Ishikawa (cell line): ENCODE measurements around the gene SLCO4A1.

ENCODE experiments used
- EP300 ChIP-seq: IDR thresholded peaks from 2 replicates; pipeline ENCODE4 v1.6.1; 2012; ENCODE audit warnings: borderline replicate concordance
- NFIC ChIP-seq: IDR thresholded peaks from 2 replicates; pipeline ENCODE4 v1.6.1; 2012
- TAF1 ChIP-seq: IDR thresholded peaks from 2 replicates; pipeline ENCODE4 v1.6.1; 2012; ENCODE audit warnings: low read depth, mild to moderate bottlenecking
- TCF12 ChIP-seq: IDR thresholded peaks from 2 replicates; pipeline ENCODE4 v1.6.1; 2012; ENCODE audit warnings: low read depth
- TF ChIP-seq, protein P1 (sequence below): IDR thresholded peaks from 2 replicates; pipeline ENCODE4 v1.6.1; 2012; ENCODE audit warnings: low read depth, mild to moderate bottlenecking

DNA sequence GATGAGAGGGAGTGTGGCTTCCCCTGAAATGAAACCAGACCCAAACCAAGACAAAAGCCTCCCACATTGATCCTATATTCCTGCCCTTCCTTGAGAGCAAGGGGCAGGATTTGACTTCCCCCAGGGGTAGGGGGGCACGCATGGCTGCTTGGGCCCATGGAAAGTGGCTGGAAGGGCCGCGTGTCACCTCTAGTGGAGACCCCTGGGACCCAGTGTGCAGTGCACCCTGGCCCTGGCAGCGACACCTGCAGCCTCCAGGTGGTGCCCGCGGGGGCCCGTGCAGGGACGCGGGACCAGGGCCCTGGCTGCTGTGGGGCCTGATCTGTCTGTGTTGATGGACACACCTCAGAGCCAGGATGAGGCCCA lies 18.0 kb upstream of the SLCO4A1 start:
- TF ChIP-seq NFIC (no peak), TAF1 (no peak), EP300 (no peak), TCF12 (no peak)
- TF ChIP-seq, protein P1, sequence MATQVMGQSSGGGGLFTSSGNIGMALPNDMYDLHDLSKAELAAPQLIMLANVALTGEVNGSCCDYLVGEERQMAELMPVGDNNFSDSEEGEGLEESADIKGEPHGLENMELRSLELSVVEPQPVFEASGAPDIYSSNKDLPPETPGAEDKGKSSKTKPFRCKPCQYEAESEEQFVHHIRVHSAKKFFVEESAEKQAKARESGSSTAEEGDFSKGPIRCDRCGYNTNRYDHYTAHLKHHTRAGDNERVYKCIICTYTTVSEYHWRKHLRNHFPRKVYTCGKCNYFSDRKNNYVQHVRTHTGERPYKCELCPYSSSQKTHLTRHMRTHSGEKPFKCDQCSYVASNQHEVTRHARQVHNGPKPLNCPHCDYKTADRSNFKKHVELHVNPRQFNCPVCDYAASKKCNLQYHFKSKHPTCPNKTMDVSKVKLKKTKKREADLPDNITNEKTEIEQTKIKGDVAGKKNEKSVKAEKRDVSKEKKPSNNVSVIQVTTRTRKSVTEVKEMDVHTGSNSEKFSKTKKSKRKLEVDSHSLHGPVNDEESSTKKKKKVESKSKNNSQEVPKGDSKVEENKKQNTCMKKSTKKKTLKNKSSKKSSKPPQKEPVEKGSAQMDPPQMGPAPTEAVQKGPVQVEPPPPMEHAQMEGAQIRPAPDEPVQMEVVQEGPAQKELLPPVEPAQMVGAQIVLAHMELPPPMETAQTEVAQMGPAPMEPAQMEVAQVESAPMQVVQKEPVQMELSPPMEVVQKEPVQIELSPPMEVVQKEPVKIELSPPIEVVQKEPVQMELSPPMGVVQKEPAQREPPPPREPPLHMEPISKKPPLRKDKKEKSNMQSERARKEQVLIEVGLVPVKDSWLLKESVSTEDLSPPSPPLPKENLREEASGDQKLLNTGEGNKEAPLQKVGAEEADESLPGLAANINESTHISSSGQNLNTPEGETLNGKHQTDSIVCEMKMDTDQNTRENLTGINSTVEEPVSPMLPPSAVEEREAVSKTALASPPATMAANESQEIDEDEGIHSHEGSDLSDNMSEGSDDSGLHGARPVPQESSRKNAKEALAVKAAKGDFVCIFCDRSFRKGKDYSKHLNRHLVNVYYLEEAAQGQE, result no peak
